Osteoblast (primary cell): Measurements from ENCODE around the gene AIRE. TPM values are rescaled to one million over a fixed set of nuclear protein-coding genes. Genes with fewer than 3 reads are reported as not detected.

Experiments used
- DNase-seq: peaks from one replicate; pipeline ENCODE4 v3.0.0; 2011; ENCODE audit warnings: low spot score, mixed read lengths; ENCODE audit not compliant: insufficient read length; ENCODE audit errors: missing footprints
- H2AFZ ChIP-seq: 2 replicates; pipeline ENCODE4 v1.6.0; 2011; ENCODE audit warnings: mild to moderate bottlenecking, low read length
- H3K27ac ChIP-seq: 2 replicates; pipeline ENCODE4 v1.5.1; 2011; ENCODE audit warnings: mild to moderate bottlenecking, low read depth, low read length, moderate library complexity
- H3K27me3 ChIP-seq: 2 replicates; pipeline ENCODE4 v1.6.0; 2012; ENCODE audit warnings: mild to moderate bottlenecking, control low read depth, inconsistent platforms, low read length, moderate library complexity; ENCODE audit not compliant: insufficient read depth
- H3K36me3 ChIP-seq: 2 replicates; pipeline ENCODE4 v1.5.1; 2011; ENCODE audit warnings: mild to moderate bottlenecking, low read length, control low read depth, moderate library complexity; ENCODE audit not compliant: insufficient read depth
- H3K4me1 ChIP-seq: 2 replicates; pipeline ENCODE4 v1.5.1; 2011; ENCODE audit warnings: mild to moderate bottlenecking, low read length, control low read depth, moderate library complexity; ENCODE audit not compliant: insufficient read depth
- H3K4me2 ChIP-seq: 2 replicates; pipeline ENCODE4 v1.6.0; 2011; ENCODE audit warnings: mild to moderate bottlenecking, low read length; ENCODE audit not compliant: insufficient read depth
- H3K4me3 ChIP-seq: fragments of 200-600 bp; sonication (generic); 3 replicates; pipeline ENCODE4 v1.5.1; 2012; ENCODE audit warnings: mild to moderate bottlenecking, low read length, inconsistent platforms; ENCODE audit not compliant: insufficient read depth
- H3K79me2 ChIP-seq: 2 replicates; pipeline ENCODE4 v1.6.0; 2012; ENCODE audit warnings: mild to moderate bottlenecking, low read length, control low read depth, inconsistent platforms; ENCODE audit not compliant: insufficient read depth
- H3K9me3 ChIP-seq: 2 replicates; pipeline ENCODE4 v1.5.1; 2011; ENCODE audit warnings: low read depth, low read length, control low read depth
- H4K20me1 ChIP-seq: 2 replicates; pipeline ENCODE4 v1.6.0; 2012; ENCODE audit warnings: mild to moderate bottlenecking, low read length, control low read depth; ENCODE audit not compliant: insufficient read depth
- total RNA-seq: library from RNA; depleted of rRNA; stranded (reverse); fragments of >200 nt; gene quantifications from 2 replicates; pipeline ENCODE4 v1.2.3, GENCODE V29; 2012
- TF ChIP-seq, protein P1 (sequence below): IDR thresholded peaks from 2 replicates; pipeline ENCODE4 v1.5.1; 2011; ENCODE audit warnings: mild to moderate bottlenecking, low read depth, low read length, moderate library complexity; ENCODE audit errors: extremely low read depth

Gene AIRE
- total RNA-seq, 1 donor, result not detected

DNA sequence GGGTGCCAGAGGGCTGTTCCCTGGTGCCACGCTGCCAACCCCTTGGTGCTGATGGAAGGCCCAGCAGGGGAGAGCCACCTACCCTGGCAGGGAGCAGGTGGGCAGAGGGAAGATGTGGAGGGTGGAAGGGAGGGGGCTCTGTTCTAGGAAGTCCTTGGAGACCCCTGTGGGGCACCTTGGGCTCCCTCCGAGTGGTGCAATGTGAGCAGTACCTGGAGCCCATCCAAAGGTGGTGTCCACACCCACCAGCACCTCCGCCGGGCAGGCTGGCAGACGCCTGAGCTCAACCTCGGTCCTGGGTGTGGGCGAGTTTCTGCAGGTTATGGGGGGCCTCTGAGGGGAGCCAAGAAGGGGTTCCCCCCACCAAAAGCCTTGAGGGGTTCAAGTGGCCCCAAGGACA, 12.6 kb upstream of the AIRE start:
- Histone ChIP-seq H4K20me1 (no peaks in the 10 kb centered on the region), H3K79me2 (no peaks in the 10 kb centered on the region), H3K36me3 (no peaks in the 10 kb centered on the region), H2AFZ (no peak overlapping the region), H3K4me2 (no peak overlapping the region), H3K27ac (no peak overlapping the region), H3K27me3 (peaks cover 5% of the 10 kb centered on the region), H3K4me3 (no peak overlapping the region), H3K4me1 (no peaks in the 10 kb centered on the region), H3K9me3 (no peaks in the 10 kb centered on the region)
- peak; percentile 23 for DNase-seq
- TF ChIP-seq, protein P1, sequence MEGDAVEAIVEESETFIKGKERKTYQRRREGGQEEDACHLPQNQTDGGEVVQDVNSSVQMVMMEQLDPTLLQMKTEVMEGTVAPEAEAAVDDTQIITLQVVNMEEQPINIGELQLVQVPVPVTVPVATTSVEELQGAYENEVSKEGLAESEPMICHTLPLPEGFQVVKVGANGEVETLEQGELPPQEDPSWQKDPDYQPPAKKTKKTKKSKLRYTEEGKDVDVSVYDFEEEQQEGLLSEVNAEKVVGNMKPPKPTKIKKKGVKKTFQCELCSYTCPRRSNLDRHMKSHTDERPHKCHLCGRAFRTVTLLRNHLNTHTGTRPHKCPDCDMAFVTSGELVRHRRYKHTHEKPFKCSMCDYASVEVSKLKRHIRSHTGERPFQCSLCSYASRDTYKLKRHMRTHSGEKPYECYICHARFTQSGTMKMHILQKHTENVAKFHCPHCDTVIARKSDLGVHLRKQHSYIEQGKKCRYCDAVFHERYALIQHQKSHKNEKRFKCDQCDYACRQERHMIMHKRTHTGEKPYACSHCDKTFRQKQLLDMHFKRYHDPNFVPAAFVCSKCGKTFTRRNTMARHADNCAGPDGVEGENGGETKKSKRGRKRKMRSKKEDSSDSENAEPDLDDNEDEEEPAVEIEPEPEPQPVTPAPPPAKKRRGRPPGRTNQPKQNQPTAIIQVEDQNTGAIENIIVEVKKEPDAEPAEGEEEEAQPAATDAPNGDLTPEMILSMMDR, result no peak

DNA sequence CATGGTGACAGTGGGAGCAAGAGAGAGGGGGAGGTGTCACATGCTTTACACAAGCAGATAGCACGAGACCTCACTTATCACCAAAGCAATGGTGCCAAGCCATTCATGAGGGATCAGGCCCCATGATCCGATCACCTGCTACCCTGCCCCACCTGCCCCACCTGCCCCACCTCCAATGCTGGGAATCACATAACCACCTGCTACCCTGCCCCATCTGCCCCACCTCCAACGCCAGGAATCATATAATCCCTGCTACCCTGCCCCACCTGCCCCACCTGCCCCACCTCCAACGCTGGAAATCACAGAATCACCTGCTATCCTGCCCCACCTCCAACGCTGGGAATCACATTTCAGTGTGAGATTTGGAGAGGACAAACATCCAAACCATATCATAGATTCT, 10.6 kb upstream of the AIRE start:
- Histone ChIP-seq H3K9me3 (no peaks in the 10 kb centered on the region), H3K4me2 (no peak overlapping the region), H3K79me2 (no peaks in the 10 kb centered on the region), H3K27ac (no peak overlapping the region), H3K36me3 (no peaks in the 10 kb centered on the region), H3K4me1 (no peaks in the 10 kb centered on the region), H3K27me3 (peaks cover 5% of the 10 kb centered on the region), H4K20me1 (no peaks in the 10 kb centered on the region), H3K4me3 (no peak overlapping the region), H2AFZ (no peak overlapping the region)
- TF ChIP-seq, protein P1, result no peak
- no peak for DNase-seq

DNA sequence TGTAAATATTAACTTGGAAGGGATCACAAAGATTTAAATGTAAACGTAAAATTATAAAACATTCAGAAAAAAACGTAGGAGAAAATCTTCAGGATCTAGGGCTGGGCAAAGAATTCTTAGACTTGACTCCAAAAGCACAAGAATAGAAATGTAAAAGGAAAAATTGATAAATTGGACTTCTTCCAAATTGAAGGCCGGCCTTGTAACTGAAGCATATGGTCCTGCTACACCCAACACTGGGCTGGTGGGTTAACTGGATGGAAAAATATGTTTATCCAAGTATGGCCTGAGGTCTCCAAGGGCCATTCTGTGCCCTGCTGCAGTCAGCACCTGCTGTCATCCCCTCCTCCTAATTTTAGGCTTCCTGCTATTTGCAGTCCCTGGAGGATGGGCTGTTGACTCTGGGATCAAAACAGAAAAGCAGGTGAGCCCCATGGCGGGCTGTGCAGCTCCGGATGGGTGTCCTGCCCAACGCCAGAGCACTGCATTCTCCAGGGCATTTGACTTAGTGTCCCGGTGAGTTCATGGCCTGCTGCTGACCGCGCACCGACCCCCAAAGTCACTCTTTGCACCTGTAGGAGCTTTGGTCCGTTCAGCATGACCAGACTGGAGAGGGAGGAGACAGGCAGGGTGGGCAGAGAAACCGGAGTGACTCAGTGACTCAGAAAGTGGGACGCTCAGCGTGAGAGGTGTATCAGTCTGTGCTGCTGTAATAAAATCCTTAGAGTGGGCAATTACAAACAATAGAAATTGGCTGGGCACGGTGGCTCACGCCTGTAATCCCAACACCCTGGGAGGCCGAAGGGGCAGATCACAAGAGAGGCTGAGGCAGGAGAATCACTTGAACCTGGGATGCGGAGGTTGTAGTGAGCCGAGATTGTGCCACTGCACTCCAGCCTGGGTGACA, 6.1 kb upstream of the AIRE start:
- H2AFZ ChIP-seq, result no peak overlapping the region
- H3K27ac ChIP-seq, result no peak overlapping the region
- H3K79me2 ChIP-seq, result no peaks in the 10 kb centered on the region
- no peak for DNase-seq
- H4K20me1 ChIP-seq, result no peaks in the 10 kb centered on the region
- no peaks in the 10 kb centered on the region for H3K27me3 ChIP-seq
- H3K4me1 ChIP-seq, result no peaks in the 10 kb centered on the region
- H3K36me3 ChIP-seq, result no peaks in the 10 kb centered on the region
- no peak overlapping the region for H3K4me3 ChIP-seq
- TF ChIP-seq, protein P1, result no peak
- no peak overlapping the region for H3K4me2 ChIP-seq
- H3K9me3 ChIP-seq, result no peaks in the 10 kb centered on the region

DNA sequence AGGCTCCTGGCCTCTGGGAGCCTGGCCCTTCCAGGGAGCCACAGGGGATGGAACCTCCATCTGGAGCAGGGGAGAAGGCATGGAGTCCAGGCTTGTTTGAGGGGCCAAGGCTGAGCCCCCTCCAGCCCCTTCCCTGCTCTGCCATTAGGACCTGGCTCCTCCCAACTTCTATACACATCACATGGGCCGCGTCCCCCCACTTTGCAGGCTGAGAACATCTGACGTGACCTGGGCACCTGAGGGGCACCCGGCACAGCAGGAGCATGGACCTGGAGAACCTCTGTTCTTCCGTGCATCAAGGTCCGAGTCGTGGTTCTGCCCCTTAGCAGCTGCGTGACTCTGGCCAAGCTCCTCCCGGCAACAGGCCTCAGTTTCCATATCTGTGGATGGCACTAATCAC, 3.9 kb upstream of the AIRE start:
- no peak overlapping the region for H2AFZ ChIP-seq

More for the DNA sequence above, 3.9 kb upstream of the AIRE start:
- no peak for DNase-seq
- no peak overlapping the region for H3K4me2 ChIP-seq
- no peaks in the 10 kb centered on the region for H3K79me2 ChIP-seq
- H3K9me3 ChIP-seq, result no peaks in the 10 kb centered on the region
- H3K27ac ChIP-seq, result no peak overlapping the region
- no peaks in the 10 kb centered on the region for H4K20me1 ChIP-seq
- no peaks in the 10 kb centered on the region for H3K36me3 ChIP-seq
- H3K4me3 ChIP-seq, result no peak overlapping the region
- TF ChIP-seq, protein P1, result no peak
- no peaks in the 10 kb centered on the region for H3K27me3 ChIP-seq
- H3K4me1 ChIP-seq, result peaks cover 3% of the 10 kb centered on the region
